Left colon (tissue), 2 donors: ENCODE data around the gene GDF10. TPM values are rescaled to one million over a fixed set of nuclear protein-coding genes. Genes with fewer than 3 reads are reported as not detected.

ENCODE experiments used
- ATAC-seq: fragments of 200-7000 bp; cut with Tn5 transposase; one replicate; pipeline ENCODE4 v1.9.1; 2020; ENCODE audit warnings: mild to moderate bottlenecking, moderate library complexity
- DNase-seq, 2 donors: peaks; one replicate each; pipeline ENCODE4 v3.0.0-alpha.2; 2020
- intact Hi-C, 2 donors: fragments of 100-400 bp; cut with DNase I in 1 of 2; cut with micrococcal nuclease in 1 of 2; formaldehyde crosslinking; loops; one replicate each; pipeline versions ENCODE4 v1.11.2 to v1.14.0; 2022; cut with DNase I, micrococcal nuclease
- total RNA-seq, 2 donors: library from RNA; stranded (reverse); fragmentation: NEBNext Ultra II Directional; extraction: Animal tissue kit (Norgen Biotek cat#: 25700); gene quantifications; one replicate each; pipeline ENCODE4 v1.2.1, GENCODE V29; 2021
- donor health status: DM: no; HTN: no; CAD: no.
- donor health status: DM: yes; HTN: yes; CAD: no.

GDF10 gene
- total RNA-seq, 2 donors from 2014 or later: 0.12 to 0.67 TPM

DNA sequence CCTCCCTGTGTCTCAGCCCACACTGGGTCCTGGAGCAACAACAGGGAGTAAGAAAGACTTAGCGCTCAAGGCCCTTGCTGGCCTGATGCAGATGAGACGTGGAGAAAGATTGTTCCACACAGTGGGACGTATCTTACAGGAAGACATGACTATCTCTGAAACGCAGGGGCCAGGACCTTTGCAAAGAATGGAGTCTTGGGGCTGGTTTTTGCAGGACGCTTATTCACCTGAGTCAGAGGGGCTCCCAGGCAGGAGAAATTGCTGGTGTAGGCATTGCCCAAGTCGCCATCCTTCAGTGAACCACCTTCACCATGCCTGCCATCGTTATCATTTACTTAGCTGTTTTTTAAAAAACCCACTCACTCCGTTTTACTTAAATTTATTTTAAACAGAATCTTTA, 11.8 kb upstream of the GDF10 start:
- intact Hi-C loops: no loop called here
- ATAC-seq (no peak), DNase-seq (no peak)

DNA sequence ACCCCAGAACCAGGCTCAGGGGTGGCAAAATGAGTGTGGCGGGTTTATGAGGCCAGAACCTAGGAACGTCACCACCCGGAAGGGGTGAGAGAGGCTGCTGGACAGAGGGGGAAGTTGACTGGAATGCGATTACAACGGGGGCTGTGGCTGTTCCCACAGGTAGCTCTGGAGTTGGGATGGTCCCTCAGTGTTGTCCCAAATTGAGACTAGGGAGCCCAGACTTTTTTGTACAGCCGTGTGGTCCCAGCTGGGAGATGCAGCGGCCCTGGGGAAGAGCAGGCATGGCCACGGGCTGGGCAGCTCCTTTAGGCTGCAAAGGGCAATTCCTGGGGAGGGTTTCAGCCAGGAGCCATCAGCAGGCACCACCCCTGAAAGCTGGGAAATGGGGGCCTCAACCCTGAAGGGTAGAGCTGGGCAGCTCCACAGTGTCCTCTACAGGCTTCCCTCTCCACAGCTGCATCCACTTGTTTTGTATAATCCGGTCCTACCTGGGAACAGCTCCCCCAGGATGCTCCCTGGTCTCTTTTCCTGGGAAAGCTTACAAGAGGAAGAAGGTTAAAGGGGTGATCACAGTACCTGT, 11.0 kb upstream of the GDF10 start:
- intact Hi-C loops: no loop called here
- DNase-seq (no peak), ATAC-seq (no peak)

DNA sequence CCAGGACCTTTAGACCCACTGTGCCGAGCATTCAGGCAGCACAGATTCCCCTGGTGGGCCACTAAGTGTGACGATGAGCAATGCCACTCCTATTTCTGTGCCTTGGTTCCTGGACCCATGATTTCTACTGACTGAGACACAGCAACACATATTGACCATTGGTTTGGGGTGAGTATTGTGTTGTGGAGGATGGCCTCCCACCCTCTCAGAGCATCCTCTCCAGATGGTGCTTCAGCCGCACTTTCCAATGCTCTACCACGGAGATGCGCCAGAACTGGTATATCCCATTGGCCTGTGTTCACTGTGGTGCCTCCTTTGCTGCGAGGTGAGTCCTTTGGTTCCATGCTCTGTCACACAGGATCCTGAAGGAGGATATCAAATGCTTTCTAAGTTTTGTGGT, 10.1 kb upstream of the GDF10 start:
- intact Hi-C loops: no loop called here
- DNase-seq (no peak), ATAC-seq (no peak)

DNA sequence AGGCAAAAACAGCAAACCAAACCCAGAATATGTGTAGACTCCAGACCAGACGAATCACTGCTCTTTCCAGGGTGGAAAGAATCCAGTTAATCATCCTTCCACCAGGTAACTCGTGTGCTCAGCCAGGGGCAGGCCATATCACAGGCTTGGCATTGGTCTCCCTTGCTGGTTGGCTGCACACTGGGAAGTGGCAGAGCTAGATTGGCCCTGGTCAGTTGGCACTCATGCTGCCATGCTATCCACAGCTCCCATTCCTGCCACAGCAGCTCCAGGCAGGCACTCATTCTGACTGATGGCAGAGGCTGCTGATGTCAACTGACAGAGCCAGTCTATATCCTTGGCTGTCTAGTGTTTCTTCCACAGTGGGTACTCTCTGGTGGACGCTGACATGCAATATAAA, 9.7 kb upstream of the GDF10 start:
- no peak for DNase-seq
- no peak for ATAC-seq
- intact Hi-C loops: no loop called here

DNA sequence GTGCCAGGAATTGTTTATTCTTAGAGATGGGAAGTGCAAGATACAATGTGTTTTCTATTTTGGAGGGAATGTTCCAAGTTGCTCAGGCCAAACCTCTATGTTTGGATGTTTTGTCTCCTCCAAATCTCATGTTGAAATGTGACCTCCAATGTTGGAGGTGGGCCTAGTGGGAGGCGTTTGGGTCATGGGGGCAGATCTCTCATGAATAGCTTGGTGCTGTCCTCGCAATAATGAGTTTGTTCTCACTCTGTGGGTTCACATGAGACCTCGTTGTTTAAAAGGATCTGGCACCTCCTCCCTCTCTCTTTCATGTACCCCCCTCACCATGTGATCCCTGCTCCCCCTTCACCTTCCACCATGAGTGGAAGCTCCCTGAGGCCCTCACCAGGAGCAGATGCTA, 8.3 kb upstream of the GDF10 start:
- intact Hi-C loops: no loop called here
- DNase-seq (no peak), ATAC-seq (no peak)

DNA sequence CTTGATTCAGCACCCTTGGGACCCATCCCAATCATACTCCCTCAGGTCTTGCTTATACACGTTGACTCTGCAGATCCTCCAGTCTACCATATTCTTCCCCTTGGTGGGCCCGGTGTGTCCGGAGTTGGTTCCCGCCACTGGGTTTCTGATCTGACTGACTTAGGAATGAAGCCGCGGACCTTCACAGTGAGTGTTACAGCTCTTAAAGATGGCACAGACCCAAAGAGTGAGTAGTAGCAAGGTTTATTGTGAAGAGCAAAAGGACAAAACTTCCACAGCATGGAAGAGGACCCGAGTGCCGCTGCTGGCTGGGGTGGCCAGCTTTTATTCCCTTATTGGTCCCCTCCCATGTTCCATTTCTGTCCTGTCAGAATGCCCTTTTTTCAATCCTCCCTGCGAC, 5.9 kb upstream of the GDF10 start:
- no peak for DNase-seq
- intact Hi-C loops: no loop called here
- no peak for ATAC-seq

DNA sequence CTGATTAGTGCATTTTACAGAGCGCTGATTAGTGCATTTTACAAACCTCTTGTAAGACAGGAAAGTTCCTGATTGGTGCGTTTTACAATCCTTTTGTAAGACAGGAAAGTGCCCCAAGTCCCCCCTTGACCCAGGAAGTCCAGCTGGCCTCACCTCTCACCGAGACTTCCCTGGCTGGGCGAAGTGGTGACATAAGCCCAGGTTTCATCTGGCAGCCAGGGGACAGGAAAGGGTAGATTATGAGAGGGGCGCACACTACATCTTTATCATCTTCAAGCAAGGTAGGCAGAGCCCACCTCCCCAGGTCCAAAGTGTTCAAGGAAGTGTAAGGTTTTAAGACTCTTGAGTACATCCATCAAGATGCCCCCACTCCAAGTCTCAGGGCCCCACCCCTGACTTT, 5.5 kb upstream of the GDF10 start:
- ATAC-seq: no peak
- intact Hi-C loops: no loop called here
- no peak for DNase-seq

DNA sequence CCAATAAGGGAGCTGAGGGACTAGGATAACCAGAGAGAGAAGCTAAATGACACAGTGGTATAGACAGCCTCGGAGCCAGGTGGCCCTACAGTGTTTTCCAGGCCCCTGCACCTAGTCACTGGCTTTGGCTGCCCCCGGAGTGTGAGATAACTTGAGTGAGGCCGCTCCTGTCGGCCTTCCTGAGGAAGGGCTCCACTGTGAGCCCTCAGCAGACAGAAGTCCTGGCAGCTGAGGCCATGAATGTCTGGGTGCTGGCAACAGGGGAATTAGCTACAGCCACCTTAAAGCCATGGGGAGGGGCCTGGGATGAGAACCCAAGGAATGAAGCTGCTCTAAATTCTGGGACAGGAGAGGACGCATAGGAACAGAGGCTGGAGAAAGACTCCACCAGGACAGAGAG, 4.6 kb upstream of the GDF10 start:
- intact Hi-C loops: no loop called here
- no peak for DNase-seq
- ATAC-seq: no peak

DNA sequence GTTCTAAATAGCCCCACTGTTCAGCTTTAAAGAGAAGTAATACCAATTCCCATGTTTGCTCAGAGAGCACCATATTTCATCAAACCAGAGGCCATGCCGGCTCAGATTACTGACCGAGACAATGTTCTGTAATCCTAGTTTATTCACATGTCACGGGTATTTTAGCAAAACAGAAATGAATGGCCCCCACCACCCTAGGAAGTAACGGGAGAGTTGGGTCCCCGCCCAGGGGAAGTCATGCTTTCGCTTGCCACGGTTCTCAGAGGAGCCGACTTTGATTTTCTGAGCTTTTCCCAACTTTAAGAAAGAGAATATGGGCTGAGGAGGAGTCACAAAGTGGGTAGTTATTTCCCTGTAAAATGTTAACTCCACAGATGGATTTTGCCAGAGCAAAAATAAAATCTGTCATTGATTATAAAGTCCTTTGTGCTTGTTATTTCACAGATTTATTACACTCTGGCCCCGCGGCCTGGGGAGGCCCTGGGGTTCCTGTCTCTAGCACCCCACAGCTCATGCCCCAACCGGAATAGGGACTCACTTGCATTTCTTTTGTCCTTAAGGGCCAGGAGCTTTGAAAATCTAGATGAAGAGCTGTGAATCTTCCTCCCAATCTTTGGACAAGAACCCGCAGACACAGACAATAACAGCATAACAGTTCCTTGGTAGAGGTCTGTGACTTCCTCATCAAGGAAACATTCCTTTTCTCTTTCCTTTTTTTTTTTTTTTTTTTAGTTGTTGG, 3.7 kb upstream of the GDF10 start:
- intact Hi-C loops: no loop called here
- ATAC-seq (no peak), DNase-seq (no peak)

DNA sequence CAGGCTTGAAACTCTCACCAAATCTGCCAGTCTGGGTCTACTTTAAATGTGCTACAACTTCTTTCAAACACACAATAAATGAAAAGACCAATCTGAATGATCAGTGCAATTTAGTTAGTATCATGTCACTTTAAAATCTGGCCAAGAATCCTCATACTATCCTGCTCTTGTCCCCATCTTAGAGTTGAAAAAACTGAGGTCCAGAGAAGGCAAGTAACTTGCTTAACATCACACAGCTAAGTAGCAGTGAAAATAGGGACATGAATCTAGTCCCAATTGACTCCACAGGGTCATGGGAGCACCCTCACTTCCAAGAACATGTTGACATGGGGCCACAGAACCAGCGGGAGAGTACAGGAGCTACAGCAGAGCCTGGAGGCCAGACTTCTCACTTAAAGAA, 3.1 kb upstream of the GDF10 start:
- ATAC-seq (no peak), DNase-seq (no peak)
- intact Hi-C loops: no loop called here

DNA sequence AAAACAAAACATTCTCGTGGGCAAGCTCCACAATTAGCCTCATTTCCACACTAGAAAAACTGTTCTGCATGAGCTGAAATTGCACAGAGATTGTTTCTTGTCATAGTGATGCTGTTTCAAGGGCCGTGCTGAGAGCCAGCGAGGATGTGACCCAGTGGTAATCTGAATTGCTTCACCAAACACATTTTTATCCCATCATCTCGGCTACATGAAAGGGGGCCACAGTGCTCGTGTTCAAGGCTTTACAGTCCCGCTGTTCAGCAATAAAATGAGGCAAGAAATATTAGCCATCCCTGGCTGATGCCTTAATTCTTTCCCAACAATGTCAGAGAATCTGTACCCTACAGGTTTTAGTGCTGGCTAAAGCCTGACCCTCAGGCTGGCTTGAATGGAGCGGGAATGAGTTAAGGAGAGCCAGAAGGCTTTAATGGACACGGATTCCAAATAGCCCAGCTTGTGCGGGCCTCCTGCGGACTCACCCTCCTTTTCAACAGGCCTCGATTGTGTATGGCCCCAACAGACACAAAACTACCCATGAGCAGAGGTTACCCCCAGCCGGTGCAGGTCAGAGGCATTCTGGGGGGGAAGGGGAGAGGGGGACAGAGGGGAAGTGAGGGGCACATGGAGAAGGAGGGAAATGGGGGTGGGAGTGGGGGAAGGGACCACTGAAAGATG, 2.0 kb upstream of the GDF10 start:
- DNase-seq: no peak
- intact Hi-C loops: no loop called here
- ATAC-seq: no peak

DNA sequence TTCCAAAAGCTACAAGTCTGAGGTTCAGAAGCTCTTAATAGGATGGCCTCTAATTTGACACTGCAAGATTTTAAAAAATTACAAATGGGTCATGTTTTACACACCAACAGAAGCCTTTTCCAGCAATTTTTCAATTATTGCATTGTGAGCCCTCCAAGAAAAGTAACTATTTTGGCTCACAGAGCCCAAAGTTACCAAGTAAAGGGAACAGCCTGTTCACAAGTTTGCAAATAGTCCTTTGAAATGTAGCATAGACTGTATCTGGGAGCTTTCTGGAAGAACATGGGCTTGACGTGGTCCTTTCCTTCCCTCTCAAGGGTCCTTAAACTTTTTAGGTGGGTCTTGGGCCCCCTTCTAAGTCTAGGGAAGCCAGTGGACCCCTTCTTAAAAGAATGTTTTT, 1.3 kb upstream of the GDF10 start:
- intact Hi-C loops: no loop called here
- no peak for DNase-seq
- ATAC-seq: no peak

DNA sequence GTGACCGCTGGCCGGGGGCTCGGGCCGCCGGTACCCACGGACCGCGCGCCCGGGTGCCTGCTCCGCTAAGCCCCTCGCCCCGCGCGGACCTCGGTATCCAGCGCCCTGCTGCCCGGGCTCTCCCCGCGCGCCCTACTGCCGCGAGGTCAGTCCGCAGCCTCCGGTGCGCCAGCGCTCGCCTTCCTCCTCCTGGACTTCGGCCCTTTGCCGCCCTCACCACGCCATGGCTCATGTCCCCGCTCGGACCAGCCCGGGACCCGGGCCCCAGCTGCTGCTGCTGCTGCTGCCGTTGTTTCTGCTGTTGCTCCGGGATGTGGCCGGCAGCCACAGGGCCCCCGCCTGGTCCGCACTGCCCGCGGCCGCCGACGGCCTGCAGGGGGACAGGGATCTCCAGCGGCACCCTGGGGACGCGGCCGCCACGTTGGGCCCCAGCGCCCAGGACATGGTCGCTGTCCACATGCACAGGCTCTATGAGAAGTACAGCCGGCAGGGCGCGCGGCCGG, 483 bp downstream of the GDF10 start:
- DNase-seq (no peak), ATAC-seq (no peak)
- intact Hi-C loops: no loop called here

DNA sequence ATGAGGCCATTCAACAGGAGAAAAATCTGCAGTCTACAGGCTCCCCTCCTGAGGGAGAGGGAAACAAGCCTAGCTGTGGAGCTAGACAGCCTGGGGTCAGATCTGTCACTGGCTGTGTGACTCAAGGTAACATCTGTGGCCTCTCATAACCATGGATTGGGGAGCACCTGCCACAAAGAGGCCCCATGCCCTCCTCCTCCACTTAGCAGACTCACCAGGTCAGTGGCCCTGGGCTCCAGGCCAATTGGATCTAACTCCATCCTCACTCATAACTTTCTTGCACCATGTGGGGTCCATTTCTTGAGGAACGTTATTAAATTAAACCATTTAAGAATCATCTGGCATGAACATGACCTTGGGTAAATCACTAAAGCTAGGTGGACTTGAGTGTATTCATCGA, 1.8 kb downstream of the GDF10 start:
- ATAC-seq (no peak), DNase-seq (no peak)
- intact Hi-C loops: no loop called here

DNA sequence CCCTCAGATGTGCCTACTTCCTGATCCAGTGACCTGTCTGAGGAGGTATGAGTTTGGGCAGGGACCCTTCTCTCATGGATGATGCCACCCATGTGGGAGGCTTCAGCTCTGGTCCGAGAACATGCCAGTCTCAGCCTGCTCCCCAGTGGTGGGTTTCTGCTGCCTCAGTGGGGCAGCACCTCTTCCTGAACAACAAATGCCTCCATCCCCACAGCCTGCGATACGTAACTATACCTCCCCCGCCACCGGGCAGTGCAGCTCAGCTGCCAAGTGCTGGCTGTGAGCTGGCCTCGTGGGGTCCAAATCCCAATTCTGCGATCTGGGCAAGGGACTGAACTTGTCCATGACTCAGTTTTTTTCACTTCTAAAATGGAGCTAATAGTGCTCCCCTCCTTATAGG, 3.1 kb downstream of the GDF10 start:
- DNase-seq (no peak), ATAC-seq (no peak)
- intact Hi-C loops: no loop called here

DNA sequence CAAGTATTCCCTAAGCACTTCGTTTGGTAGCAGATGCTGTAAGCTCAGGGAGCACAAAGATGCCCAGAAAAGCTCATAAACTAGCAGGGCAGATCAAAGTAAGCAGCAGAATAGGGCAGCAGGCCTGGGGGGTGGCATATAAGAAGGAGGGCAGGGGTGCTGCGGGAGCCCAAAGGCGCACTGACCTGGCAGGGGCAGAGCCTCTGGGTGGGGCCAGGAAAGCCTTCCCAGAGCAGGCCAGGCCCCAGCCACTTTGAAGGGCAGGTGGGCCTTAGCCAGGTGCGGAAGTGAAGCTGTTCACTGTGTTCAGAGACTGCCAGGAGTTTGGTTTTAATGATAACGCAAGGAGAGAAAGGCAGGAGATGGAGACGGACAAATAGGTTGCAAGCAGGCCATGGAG, 3.9 kb downstream of the GDF10 start:
- intact Hi-C loops: no loop called here
- no peak for DNase-seq
- ATAC-seq: no peak

DNA sequence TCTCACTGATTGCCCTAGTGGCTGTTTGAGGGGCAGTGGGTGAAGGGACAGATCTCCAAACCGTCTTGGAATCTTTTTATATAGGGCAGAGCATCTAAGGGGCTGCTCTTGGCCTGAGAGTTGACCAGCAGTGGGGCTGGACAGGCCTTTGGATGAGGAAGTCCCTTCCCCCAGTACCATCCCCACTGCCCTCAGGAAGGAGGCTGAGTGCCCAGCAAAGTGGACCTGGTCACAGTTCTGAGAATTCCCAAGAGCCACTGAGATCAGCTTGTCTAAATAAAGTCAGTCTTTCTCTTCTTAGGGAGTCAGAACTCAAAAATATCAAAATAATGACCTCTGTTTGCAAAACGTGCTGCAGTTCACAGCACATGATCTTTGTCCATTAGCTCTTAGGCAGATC, 5.6 kb downstream of the GDF10 start:
- DNase-seq (no peak), ATAC-seq (no peak)
- intact Hi-C loops: no loop called here

DNA sequence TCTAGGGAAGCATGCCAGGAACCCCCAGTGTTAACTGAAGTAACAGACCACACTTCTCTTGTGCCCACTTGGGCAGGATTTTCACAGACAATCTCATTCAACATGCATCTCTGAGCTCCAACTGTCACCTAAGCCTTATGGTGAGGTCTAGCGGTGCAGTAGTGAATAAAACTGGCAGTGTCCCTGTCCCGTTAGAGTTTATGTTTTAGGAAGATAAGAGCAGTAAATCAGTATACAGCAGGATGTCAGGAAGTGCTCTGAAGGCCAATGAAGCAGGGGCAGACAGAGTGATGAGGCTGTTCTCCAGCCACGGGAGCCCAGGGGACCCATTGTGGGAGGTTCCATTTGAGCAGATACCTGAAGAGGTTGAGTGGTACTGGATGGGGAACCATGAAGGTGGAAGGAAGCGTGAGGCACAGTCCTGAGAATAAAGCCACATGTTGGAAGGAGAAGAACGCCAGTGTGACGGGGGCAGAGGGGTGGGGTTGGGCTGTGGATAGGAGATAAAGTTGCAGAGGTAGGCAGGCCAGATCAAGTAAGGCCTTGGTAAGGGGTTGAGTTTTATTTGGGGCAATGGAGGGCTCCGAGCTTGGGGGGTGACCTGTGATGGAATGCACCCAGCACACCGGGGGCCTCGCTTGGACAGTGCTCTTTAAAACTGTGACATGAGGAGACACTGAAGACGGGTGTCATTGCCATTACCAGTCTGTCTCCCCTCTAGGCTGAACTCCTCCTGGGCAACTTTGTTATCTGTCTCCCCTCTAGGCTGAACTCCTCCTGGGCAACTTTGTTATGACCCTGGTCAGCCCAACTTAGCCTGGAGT, 6.6 kb downstream of the GDF10 start:
- ATAC-seq: no peak
- no peak for DNase-seq
- intact Hi-C loops: no loop called here

DNA sequence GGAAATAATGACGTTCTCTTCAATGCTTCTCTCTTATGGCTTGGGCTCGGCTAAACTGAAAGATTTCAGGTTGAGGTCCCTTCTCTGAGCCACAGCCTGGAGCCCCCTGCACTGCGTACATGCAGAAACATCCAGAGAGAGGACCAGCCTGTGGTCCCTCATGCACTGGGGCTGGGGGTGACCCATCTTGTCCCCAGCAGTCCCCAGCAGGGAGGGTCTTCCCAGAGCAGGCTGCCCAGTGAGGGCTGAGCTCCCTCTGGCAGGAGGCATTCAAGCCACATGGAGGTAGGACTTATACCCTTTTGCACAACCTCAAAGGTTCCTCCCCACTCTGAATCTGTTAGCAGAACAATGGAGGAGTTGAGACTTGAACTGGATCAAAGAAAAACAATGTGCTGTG, 7.4 kb downstream of the GDF10 start:
- DNase-seq: no peak
- intact Hi-C loops: no loop called here
- no peak for ATAC-seq

DNA sequence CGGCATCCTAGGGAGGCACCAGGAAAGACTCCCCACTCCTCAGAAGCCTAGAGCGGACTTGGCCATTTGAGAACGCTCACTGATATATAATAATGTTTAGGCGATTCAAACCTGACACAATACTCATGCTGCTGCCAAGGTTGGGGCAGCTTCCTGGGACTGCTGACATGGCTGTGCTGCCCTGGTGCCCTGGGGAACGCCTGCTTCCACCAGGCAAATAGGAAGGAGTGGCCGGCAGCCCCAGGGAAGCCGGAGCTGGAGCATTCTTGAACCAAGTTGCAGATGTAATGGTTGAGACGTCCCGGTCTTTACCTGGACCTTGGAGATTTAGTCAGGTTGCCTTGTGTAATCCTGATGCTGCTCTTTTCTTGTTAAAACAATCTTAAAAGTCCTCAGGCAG, 8.8 kb downstream of the GDF10 start:
- ATAC-seq (no peak), DNase-seq (no peak)
- intact Hi-C loops: no loop called here
